C4-2B (cell line): ENCODE measurements around the gene IFNG-AS1.

Experiments
- ZFX ChIP-seq: fragments of 450-650 bp; IDR thresholded peaks from 2 replicates; pipeline ENCODE4 v1.6.1; 2017
- TF ChIP-seq, protein P1 (sequence below): fragments of 450-650 bp; conservative IDR thresholded peaks from 2 replicates; pipeline ENCODE4 v1.5.1; 2017; ENCODE audit warnings: mild to moderate bottlenecking

DNA sequence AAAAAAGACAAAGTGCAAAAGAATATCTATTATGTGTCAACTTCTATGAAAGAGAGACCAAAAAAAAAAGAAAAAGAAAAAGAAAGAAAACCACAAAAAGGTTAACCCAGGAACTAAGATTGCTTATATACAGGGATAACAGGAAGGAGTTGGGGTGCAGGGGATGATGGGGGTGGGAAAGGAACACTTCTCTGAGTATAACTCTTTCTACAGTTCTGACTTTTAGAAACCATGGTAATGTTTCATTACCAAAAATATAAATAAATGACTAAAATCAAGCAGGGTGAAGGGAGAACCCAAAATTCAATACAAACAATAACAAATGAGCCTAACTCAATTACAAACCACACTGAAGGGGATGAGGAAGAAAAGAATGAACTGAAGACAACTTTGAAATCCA is 9.1 kb downstream of the IFNG-AS1 start:
- TF ChIP-seq, protein P1, sequence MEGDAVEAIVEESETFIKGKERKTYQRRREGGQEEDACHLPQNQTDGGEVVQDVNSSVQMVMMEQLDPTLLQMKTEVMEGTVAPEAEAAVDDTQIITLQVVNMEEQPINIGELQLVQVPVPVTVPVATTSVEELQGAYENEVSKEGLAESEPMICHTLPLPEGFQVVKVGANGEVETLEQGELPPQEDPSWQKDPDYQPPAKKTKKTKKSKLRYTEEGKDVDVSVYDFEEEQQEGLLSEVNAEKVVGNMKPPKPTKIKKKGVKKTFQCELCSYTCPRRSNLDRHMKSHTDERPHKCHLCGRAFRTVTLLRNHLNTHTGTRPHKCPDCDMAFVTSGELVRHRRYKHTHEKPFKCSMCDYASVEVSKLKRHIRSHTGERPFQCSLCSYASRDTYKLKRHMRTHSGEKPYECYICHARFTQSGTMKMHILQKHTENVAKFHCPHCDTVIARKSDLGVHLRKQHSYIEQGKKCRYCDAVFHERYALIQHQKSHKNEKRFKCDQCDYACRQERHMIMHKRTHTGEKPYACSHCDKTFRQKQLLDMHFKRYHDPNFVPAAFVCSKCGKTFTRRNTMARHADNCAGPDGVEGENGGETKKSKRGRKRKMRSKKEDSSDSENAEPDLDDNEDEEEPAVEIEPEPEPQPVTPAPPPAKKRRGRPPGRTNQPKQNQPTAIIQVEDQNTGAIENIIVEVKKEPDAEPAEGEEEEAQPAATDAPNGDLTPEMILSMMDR = no peak
- TF ChIP-seq ZFX = no peak
